Measurements from ENCODE around the gene FRMPD3.

DNA sequence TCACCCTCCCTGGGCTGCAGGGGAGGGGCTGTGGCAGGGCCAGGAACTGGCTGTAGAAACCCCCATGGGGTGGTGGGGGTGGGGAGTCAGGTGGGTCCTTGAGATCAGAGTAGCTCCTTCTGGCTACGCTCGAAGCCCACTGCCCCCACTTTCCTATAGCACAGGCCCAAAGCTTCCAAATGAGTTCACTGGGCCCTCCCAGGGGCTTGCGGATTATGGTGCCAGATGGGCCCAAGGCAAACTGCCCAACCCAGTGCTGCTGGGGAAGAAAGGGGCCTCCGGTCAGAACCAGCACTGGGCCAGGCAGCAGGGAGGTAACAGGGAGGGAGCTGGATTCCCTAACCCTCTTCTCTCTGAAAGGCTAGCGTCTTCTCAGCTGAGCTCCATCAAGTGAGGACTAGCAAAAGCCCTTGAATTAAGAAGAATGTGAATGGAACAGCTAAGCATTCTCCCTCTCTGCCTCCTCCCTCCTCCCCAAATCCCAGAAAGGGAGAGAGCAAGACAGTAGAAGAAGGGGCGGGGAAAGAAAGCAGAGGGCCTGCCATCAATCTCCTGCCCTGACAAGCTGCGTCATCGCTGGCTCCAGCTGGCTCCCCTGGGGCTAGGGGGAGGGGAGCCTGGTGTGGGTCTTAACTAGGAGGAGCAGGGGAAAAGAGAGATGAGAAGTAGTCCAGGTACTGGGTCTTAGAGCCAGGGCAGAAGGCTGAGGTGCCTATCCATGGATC is 34.7 kb downstream of the FRMPD3 start:
- TF ChIP-seq, protein P1, sequence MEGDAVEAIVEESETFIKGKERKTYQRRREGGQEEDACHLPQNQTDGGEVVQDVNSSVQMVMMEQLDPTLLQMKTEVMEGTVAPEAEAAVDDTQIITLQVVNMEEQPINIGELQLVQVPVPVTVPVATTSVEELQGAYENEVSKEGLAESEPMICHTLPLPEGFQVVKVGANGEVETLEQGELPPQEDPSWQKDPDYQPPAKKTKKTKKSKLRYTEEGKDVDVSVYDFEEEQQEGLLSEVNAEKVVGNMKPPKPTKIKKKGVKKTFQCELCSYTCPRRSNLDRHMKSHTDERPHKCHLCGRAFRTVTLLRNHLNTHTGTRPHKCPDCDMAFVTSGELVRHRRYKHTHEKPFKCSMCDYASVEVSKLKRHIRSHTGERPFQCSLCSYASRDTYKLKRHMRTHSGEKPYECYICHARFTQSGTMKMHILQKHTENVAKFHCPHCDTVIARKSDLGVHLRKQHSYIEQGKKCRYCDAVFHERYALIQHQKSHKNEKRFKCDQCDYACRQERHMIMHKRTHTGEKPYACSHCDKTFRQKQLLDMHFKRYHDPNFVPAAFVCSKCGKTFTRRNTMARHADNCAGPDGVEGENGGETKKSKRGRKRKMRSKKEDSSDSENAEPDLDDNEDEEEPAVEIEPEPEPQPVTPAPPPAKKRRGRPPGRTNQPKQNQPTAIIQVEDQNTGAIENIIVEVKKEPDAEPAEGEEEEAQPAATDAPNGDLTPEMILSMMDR (conservative IDR thresholded peaks at IDR 0.05 in 1 of 2, IDR thresholded peaks at IDR 0.05 in 1 of 2; ENCODE audit: extremely low read depth in 1 of 2, insufficient read depth in 1 of 2, low read depth in 1 of 2, low read length in 2 of 2), result no peak
- TF ChIP-seq EZH2 (IDR thresholded peaks at IDR 0.05; ENCODE audit: borderline replicate concordance, low read length), result no peak

Measured in mammary epithelial cell (primary cell).